ENCODE measurements around the gene PLAC1.

The PLAC1 gene

GRCh38 chrX:134669378-134670098 is 11.3 kb upstream of the PLAC1 start:
- Histone ChIP-seq H3K9me3 (ENCODE audit: control insufficient read depth, insufficient read depth, low read length) (no peaks in the 10 kb centered on the region), H3K79me2 (ENCODE audit: control insufficient read depth, low read length) (no peaks in the 10 kb centered on the region), H3K27me3 (ENCODE audit: control insufficient read depth, low read length) (no peaks in the 10 kb centered on the region), H3K36me3 (ENCODE audit: control insufficient read depth, low read length) (no peaks in the 10 kb centered on the region), H3K4me1 (ENCODE audit: control insufficient read depth, low read length) (no peaks in the 10 kb centered on the region), H3K9me2 (replicated peaks; ENCODE audit: control insufficient read depth, low read length) (no peaks in the 10 kb centered on the region), H3K4me2 (ENCODE audit: low read length) (no peak overlapping the region), H3K27ac (ENCODE audit: low read depth, low read length) (no peak overlapping the region), H3F3A (ENCODE audit: control insufficient read depth, insufficient read depth) (no peaks in the 10 kb centered on the region), H3K4me3 (ENCODE audit: low read length) (no peak overlapping the region), H4K20me1 (ENCODE audit: control insufficient read depth, insufficient read depth, low read depth, low read length) (no peaks in the 10 kb centered on the region)
- no peak for TF ChIP-seq EZH2phosphoT487 (IDR thresholded peaks at IDR 0.05; ENCODE audit: borderline replicate concordance, low read length)
- TF ChIP-seq CTCF (IDR thresholded peaks at IDR 0.05; ENCODE audit: low read depth, low read length, poor library complexity, severe bottlenecking), result no peak

GRCh38 chrX:134664202-134664601 is 5.9 kb upstream of the PLAC1 start:
- no peaks in the 10 kb centered on the region for H3K36me3 ChIP-seq (ENCODE audit: control insufficient read depth, low read length)
- no peak overlapping the region for H3K4me3 ChIP-seq (ENCODE audit: low read length)
- H3K27me3 ChIP-seq (ENCODE audit: control insufficient read depth, low read length), result no peaks in the 10 kb centered on the region
- H3K9me2 ChIP-seq (replicated peaks; ENCODE audit: control insufficient read depth, low read length), result no peaks in the 10 kb centered on the region
- H3K4me1 ChIP-seq (ENCODE audit: control insufficient read depth, low read length), result no peaks in the 10 kb centered on the region
- H3F3A ChIP-seq (ENCODE audit: control insufficient read depth, insufficient read depth), result no peaks in the 10 kb centered on the region
- H3K9me3 ChIP-seq (ENCODE audit: control insufficient read depth, insufficient read depth, low read length), result no peaks in the 10 kb centered on the region
- no peaks in the 10 kb centered on the region for H4K20me1 ChIP-seq (ENCODE audit: control insufficient read depth, insufficient read depth, low read depth, low read length)
- no peaks in the 10 kb centered on the region for H3K79me2 ChIP-seq (ENCODE audit: control insufficient read depth, low read length)
- H3K27ac ChIP-seq (ENCODE audit: low read depth, low read length), result no peak overlapping the region
- H3K4me2 ChIP-seq (ENCODE audit: low read length), result no peak overlapping the region
- no peak for TF ChIP-seq EZH2phosphoT487 (IDR thresholded peaks at IDR 0.05; ENCODE audit: borderline replicate concordance, low read length)
- TF ChIP-seq CTCF (IDR thresholded peaks at IDR 0.05; ENCODE audit: low read depth, low read length, poor library complexity, severe bottlenecking), result no peak

- no peaks in the 10 kb centered on the region for H3F3A ChIP-seq (ENCODE audit: control insufficient read depth, insufficient read depth)
- TF ChIP-seq EZH2phosphoT487 (IDR thresholded peaks at IDR 0.05; ENCODE audit: borderline replicate concordance, low read length) (no peak), CTCF (IDR thresholded peaks at IDR 0.05; ENCODE audit: low read depth, low read length, poor library complexity, severe bottlenecking) (no peak)
- H3K9me2 ChIP-seq (replicated peaks; ENCODE audit: control insufficient read depth, low read length), result no peaks in the 10 kb centered on the region
- no peaks in the 10 kb centered on the region for H4K20me1 ChIP-seq (ENCODE audit: control insufficient read depth, insufficient read depth, low read depth, low read length)
- no peaks in the 10 kb centered on the region for H3K9me3 ChIP-seq (ENCODE audit: control insufficient read depth, insufficient read depth, low read length)
- H3K4me1 ChIP-seq (ENCODE audit: control insufficient read depth, low read length), result no peaks in the 10 kb centered on the region
- no peaks in the 10 kb centered on the region for H3K27me3 ChIP-seq (ENCODE audit: control insufficient read depth, low read length)
- no peaks in the 10 kb centered on the region for H3K36me3 ChIP-seq (ENCODE audit: control insufficient read depth, low read length)
- H3K4me2 ChIP-seq (ENCODE audit: low read length), result no peak overlapping the region
- no peak overlapping the region for H3K4me3 ChIP-seq (ENCODE audit: low read length)
- H3K79me2 ChIP-seq (ENCODE audit: control insufficient read depth, low read length), result no peaks in the 10 kb centered on the region
- no peak overlapping the region for H3K27ac ChIP-seq (ENCODE audit: low read depth, low read length)
Measured at GRCh38 chrX:134661295-134661694, 3.0 kb upstream of the PLAC1 start.
